Common myeloid progenitor, CD34-positive (primary cell): ENCODE results near the gene APBB1IP.
"Not testable (repeated sequence)": the region's sequence is repeated elsewhere in the genome, so short reads cannot be mapped to it uniquely, and the experiment has no call there.

Source experiments
- CTCF ChIA-PET: fragments of 350-600 bp; sonication (Branson Sonifier 250); formaldehyde crosslinking; loops from one replicate; lab custom pipeline; 2021; ENCODE audit warnings: antibody characterized with exemption; lab: Charles Lee
- POLR2A ChIA-PET: fragments of 350-600 bp; sonication (Branson Sonifier 250); formaldehyde crosslinking; loops from one replicate; lab custom pipeline; 2021; ENCODE audit warnings: antibody characterized with exemption; lab: Charles Lee
- DNase-seq, 3 donors: peaks; one replicate each; pipeline versions ENCODE4 v3.0.0 to v3.0.0-alpha.2; 2013
- H3K27ac ChIP-seq, 2 experiments: 1 replicate in 1 of 2; 2 replicates in 1 of 2; pipeline ENCODE4 v1.7.0; 2013; ENCODE audit warnings: inconsistent platforms in 2 of 2, low read length in 2 of 2, mild to moderate bottlenecking in 2 of 2, low read depth in 1 of 2, moderate library complexity in 1 of 2; ENCODE audit not compliant: severe bottlenecking in 2 of 2, insufficient read depth in 1 of 2, poor library complexity in 1 of 2
- H3K27me3 ChIP-seq, 5 experiments: replicated peaks in 2 of 5; 1 replicate in 3 of 5; 2 replicates in 2 of 5; pipeline versions ENCODE4 v1.6.1 to v1.7.0; 2013; ENCODE audit warnings: low read length in 4 of 5, mild to moderate bottlenecking in 2 of 5, moderate library complexity in 2 of 5, inconsistent platforms in 1 of 5; ENCODE audit not compliant: insufficient read depth in 5 of 5, control insufficient read depth in 4 of 5
- H3K36me3 ChIP-seq, 4 experiments: 1 replicate in 2 of 4; 2 replicates in 2 of 4; pipeline versions ENCODE4 v1.6.1 to v1.7.0; 2013; ENCODE audit warnings: low read length in 3 of 4, control low read depth in 1 of 4, mild to moderate bottlenecking in 1 of 4; ENCODE audit not compliant: control insufficient read depth in 4 of 4, insufficient read depth in 4 of 4
- H3K4me1 ChIP-seq, 4 experiments: 1 replicate in 3 of 4; 2 replicates in 1 of 4; pipeline versions ENCODE4 v1.6.1 to v1.7.1; 2013; ENCODE audit warnings: low read length in 3 of 4, mild to moderate bottlenecking in 3 of 4, control low read depth in 1 of 4, inconsistent platforms in 1 of 4, moderate library complexity in 1 of 4; ENCODE audit not compliant: control insufficient read depth in 4 of 4, insufficient read depth in 4 of 4; ENCODE audit errors: control extremely low read depth in 1 of 4
- H3K4me3 ChIP-seq, 7 experiments: 1 replicate in 4 of 7; 2 replicates in 3 of 7; pipeline versions ENCODE4 v1.5.1 to v1.7.0; 2013; ENCODE audit warnings: mild to moderate bottlenecking in 7 of 7, low read length in 6 of 7, moderate library complexity in 6 of 7, inconsistent platforms in 2 of 7, low read depth in 2 of 7, control low read depth in 1 of 7; ENCODE audit not compliant: insufficient read depth in 4 of 7, control insufficient read depth in 1 of 7; ENCODE audit errors: extremely low read depth in 1 of 7
- H3K9me3 ChIP-seq, 5 experiments: 1 replicate in 4 of 5; 2 replicates in 1 of 5; pipeline versions ENCODE4 v1.6.1 to v1.7.1; 2013; ENCODE audit warnings: low read length in 4 of 5, mild to moderate bottlenecking in 2 of 5, inconsistent platforms in 1 of 5, low read depth in 1 of 5, moderate library complexity in 1 of 5; ENCODE audit not compliant: control insufficient read depth in 4 of 5, insufficient read depth in 2 of 5; ENCODE audit errors: control extremely low read depth in 1 of 5
- WGBS: methylation state at CpG from one replicate; pipeline ENCODE4 v1.1.5; 2013; ENCODE audit not compliant: insufficient coverage; 5-methylcytosine and 5-hydroxymethylcytosine counted together

The APBB1IP gene

DNA sequence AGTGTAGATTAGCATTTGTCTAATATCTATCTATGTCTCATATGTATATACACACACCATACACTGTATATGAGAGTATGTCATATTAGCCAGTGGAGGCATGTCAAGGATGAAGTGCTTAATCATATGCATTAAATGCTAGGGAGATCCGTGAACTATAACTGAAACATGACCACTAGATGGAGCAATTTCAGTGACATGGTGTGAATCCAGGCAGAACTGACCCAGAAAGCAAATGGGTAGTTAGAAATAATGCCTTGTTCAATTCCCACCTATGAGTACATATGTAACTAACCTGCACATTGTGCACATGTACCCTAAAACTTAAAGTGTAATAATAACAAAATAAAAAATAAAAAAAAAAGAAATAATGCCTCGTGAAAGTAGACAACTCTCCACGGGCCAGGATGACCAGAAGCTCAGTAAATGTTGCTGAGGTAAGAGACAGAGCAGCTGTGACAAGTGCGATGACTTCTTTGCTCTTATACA lies 168.3 kb downstream of the APBB1IP start:
- H3K4me1 ChIP-seq, H3K27me3 ChIP-seq, H3K9me3 ChIP-seq, H3K4me3 ChIP-seq, H3K27ac ChIP-seq, H3K36me3 ChIP-seq: not testable (repeated sequence)
- DNase-seq = peak in 2 of 3 donors; percentile 37 to 40
- WGBS = 100% methylated on average over 1 of the region's 4 CpGs
- ChIA-PET POLR2A (interaction anchor here (0.6 kb wide), 2 partner anchors 9 to 332 kb away, joined by 3 read pairs; no protein-coding TSS in a partner anchor), CTCF (interaction anchor here (0.6 kb wide), 3 partner anchors 10 to 323 kb away, joined by 3 to 4 read pairs (median 3); no protein-coding TSS in a partner anchor)

DNA sequence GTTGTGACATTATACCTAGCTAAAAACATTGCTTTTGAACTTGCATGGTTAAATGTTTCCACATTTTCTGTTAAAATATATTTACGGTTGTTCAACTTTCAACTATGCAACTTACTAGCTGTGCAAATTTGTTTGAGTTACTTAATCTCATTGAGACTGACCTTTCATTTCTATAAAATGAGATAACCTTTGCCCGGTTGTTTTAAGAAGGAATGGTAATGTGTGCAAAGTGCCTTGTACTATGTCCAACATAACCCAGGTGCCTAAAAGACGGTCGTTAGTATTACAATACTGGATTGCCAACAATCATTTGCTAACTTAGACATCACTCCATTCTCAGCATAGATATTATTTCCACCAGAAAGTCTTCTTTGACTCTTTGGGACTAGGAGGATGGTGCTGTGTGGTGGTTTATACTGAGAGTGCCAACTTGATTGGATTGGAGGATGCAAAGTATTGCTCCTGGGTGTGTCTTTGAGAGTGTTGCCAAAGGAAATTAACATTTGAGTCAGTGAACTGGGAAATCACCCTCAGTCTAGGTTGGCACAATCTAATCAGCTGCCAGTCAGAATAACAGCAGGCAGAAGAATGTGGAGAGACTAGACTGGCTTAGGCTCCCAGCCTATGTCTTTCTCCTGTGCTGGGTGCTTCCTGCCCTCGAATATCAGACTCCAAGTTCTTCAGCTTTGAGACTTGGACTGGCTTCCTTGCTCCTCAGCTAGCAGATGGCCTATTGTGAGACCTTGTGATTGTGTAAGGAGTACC lies 174.2 kb downstream of the APBB1IP start:
- WGBS = no CpG with 5 or more reads among the region's 5 CpGs
- no peak overlapping the region for H3K27ac ChIP-seq
- no peak overlapping the region for H3K4me3 ChIP-seq
- H3K36me3 ChIP-seq = no peaks in the 10 kb centered on the region
- no peaks in the 10 kb centered on the region for H3K27me3 ChIP-seq
- ChIA-PET CTCF (interaction anchor here (0.6 to 1.9 kb wide), 3 partner anchors 9 to 269 kb away, joined by 3 to 9 read pairs (median 3); no protein-coding TSS in a partner anchor), POLR2A (no interaction called here)
- no peaks in the 10 kb centered on the region for H3K9me3 ChIP-seq
- H3K4me1 ChIP-seq = no peaks in the 10 kb centered on the region
- no peak for DNase-seq
